Right forelimb (tissue), 1 donor: ENCODE data around the gene CFAP46.

Source experiments
- DNase-seq: peaks from one replicate; pipeline ENCODE4 v3.0.0-alpha.2; 2018

CFAP46 gene

DNA sequence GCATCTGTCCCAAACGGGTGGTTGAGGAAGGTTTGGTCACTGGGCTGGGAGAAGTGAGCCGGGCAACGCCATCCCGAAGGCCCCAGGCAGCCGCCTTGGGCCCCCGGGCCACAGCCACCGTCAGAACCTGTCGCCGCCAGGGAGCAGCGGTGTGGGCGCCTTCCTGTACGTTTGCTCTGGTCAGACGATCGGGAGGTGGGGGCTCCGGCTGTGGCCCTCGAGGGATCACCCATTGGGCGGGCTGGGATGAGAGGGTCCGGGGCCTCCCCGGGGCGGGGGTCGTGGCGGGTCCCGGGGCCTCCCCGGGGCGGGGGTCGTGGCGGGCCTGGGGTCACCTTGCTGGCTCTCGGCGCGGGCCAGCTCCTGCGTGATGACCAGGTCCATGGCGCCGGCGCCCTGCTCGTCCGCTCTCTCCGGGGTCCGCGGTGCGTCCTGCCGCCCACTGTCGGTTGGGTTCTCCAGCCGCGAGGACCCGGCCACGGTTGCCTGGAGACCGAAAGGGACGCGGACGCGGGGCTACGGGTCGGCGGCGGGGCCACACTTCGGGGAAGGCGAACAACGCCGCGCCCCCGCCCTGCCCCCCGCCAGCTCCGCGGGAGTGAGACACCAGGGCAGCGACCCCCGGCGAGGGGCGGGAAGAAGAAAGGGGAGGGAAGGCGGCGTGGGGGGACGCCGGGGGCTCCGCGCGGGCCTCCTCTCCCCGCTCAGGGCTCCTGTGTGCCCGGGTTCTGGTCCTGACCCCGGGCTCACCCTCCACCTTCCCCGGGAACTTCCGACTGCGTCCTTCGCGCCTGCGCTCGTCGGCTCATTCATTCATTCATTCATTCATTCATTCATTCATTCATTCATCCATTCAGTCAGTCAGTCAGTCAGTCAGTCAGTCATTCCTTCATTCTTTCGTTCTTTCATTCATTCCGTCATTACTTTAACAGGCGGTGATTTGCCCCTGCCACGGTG is at the start of gene CFAP46:
TSS of gene CFAP46 (minus strand) at position 470 of the 957 bp plus-strand sequence. CDS start at position 384, 86 bp downstream.
- DNase-seq: peak; percentile 89

DNA sequence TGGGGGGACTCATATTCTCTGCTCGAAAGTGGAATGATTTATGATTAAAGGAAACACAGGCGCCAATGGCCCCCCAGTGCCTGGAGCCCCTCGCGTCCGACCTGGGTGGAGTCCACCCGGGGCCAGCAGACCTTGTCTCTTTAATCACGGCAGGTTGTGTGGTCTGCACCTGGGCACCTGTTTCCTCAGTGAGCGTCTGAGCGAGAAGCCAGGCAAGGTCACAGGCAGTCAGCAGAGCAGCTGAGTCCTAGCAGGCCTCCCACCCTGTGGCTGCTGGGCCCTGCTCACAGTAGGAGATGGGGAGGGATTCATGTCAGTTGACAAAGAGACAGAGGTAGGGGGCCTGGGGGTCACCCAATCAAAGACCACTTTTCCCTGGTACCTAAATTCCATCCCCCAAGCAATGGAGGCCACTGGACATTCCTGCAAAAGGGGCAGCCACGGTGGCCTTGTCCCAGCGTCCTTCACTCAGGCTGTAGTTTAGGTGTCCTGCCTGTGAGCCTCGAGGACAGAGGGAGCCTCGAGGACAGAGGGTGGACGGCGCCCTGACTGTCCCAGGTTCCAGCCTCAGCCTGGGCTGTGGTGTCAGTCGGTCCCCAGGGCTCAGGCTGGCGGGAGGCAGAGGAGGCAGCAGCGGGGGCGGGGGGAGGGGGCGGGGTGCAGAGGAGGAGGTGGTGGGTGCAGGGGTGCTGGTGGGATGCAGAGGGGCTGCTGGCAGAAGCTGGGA is 49.5 kb upstream of the CFAP46 start:
- DNase-seq: no peak

DNA sequence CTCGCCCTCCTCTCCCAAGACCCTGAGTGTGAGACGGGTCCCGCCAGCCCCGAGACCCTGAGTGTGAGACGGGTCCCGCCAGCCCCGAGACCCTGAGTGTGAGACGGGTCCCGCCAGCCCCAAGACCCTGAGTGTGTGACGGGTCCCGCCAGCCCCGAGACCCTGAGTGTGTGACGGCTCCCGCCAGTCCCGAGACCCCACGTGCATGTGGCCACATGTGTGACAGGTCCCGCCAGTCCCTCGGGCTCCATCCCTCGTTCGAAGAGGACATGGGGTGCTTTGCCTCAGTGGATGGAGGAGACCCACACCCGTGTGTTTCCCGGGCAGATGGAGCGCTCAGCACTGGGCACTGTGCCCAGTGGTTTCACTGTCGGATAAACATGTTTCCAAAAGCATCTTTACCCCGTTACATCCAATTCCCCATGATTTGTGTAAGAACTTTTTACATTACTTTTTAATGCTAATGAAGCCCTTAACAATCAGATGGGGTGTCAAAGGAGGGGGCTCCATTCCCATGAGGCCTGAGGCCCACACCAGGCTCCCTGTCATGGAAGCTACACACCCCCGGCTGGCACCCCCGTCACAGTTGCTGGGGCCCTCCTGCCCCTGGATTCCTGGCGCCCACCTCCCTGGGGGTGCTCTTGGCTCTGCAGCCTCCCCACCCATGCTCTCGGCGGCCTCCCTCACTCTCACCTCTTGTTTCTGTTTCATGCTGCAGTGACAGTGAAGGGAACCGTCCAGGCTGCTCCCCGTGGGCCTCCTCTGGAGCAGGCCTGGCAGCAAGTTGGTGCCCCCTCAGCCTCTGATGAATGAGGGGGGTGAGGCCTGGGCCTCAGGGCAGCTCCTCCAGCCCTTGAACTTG is 48.5 kb upstream of the CFAP46 start:
- DNase-seq: no peak

DNA sequence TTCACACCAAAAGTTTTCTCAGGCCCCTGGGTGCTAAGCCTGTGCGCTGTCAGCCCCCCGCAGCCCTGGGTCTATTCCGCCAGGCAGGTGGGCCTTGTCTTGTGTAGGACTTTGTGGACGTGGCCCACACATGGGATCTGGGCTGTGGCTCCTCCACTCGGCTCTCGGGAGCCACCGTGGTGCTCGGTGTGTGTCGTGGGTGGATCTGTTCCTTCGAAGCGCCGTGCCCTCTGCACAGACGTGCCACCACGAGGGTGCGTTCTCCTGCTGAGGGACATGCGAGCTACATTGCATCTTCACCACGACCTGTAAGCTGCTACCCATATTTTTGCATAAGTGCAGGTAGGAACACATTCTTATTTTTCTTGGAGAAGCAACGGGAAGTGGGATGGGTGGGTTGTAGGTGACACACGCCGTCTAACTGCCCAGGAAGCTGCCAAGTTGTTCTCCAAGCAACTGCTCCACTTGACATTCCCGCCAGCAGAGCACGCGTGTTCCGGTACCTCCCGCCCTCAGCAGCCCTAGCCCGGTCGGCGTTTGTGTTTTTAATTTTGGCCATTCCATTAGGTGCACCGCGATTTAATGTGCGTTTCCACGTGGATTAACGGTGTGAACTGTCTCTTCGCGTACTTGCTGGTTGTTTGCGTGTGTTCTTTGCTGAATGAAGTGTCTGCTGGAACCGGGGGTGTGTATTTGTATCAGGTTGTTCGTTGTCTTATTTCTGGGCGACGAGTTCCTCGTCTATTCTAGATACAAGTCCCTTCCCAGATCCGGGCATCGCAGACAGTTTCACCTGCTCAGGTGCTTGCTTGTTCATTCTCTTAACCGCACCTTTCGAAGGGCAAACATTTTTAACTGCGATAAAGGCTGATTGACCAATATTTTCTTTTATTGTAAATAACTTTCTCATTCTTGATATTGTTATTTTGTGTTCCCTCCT is 47.4 kb upstream of the CFAP46 start:
- no peak for DNase-seq

DNA sequence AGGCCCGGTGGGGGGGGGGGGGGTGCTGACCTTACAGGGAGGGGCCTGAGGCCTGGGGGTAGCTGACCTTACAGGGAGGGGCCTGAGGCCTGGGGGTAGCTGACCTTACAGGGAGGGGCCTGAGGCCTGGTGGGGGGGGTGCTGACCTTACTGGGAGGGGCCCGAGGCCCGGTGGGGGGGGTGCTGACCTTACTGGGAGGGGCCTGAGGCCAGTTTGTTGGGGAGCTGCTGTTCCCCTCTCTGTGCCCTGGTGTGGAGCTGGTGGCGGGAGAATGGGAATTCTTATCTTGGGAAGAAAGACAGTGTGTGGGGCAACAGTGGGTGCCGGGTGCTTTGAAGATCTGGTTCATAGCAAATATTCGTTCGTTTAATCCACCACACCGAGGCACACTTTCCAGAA is 46.6 kb upstream of the CFAP46 start:
- no peak for DNase-seq

DNA sequence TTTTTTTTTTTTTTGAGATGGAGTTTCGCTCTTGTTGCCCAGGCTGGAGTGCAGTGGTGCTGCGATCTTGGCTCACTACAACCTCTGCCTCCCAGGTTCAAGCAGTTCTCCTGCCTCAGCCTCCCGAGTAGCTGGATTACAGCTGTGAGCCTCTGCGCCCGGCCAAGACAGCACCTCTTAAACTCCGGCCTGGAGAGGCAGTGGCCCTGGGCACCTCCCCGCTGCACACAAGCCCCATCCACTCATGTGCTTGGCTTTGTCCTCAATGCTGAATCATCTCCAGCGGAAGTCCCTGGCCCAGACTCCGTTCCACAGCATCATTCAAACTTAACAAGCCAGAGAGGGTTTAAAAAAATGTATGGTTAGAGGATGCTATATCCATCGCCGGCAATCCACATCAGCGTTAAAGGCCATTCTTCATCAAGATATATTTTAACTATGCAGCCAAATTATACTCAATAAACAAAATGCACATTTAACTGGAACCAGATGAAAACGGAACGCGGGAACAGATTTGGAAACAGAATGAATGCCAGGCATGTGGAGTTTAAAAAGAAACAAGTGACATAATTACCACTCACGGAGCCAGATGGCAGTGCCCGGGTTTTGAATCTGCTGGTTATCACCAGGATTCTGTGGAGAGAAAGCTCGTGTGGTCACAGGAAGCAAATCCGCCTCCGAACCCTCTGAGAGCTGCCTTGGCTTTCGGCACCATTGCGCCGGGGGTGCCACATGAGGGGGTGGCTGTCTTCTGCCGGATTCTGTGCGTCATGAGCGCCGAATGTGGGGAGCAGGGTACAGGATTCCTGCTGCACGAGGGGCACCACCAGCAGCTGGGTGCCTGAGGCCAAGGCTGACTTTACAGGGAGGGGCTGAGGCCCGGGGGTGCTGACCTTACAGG is 45.6 kb upstream of the CFAP46 start:
- peak; percentile 79 for DNase-seq

DNA sequence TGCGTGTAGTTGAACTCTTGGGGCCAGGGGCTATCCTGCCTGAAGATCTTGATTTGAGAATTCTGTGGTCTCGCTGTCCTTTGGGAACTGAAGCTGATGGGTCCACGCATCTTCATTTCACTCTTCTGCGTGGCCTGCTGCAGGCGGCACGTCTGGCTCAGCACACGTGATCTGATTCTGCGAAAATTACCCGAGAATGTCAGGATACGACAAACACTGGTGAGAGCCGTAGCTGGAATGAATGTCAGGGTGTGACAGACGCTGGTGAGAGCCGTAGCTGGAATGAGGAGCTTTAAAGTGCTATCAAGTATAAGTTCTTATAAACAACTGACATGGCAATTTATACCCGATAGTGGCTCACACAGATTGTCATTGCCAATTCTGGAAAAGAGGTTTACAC is 44.6 kb upstream of the CFAP46 start:
- no peak for DNase-seq

DNA sequence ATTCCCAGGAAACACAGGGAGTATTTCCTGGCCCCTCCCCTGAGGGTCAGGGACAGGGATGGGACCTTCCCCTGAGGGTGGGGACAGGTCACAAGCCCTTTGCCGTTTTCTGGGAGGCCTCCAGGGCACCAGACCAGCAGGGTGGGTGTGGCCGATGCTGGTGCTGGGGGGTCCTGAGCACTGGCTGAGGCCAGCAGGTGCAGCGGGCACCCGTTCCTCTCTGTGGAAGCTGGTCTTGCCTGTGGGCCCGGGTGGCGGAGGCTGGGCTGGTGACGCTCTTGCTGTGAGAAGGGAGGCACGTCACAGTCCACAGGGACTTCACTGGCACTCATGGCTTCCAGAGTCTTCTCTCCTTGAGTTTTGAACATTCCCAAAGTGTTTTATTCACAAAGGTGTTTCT is 44.2 kb upstream of the CFAP46 start:
- DNase-seq: no peak

DNA sequence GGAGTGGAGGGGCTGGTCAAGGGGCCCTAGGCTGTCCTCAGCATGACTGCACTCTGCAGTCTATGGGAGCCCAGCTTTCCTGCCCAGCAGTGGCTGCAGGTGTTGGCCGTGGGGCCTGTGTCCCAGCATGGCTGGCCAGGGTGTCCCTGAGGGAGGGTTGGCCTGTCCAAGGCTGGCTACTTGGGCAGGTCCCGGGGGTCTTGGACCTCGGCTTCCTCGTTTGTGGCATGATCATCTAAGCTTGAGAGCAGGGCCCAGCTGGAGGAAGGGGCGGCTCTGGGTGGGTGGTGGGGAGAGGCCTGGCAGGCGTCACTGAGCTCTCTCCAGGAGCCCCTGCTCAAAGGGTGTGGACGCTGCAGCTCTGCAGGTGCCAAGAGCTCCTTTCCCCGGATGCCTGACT is 43.7 kb upstream of the CFAP46 start:
- no peak for DNase-seq

DNA sequence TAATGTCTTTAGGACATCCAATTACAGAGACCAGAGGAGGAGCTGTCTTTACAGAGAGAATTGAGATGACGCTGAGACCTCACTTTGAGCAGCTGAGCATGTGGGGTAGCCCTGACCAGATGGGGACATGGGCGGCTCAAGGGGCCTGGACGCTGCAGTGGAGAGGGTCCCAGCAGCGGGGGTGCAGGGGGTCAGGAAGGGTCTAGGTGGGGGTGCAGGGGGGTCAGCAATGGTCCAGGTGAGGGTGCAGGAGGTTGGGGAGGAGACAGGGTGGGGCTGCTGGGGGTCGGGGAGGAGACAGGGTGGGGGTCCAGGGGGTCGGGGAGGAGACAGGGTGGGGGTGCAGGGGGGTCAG is 43.2 kb upstream of the CFAP46 start:
- DNase-seq: no peak

DNA sequence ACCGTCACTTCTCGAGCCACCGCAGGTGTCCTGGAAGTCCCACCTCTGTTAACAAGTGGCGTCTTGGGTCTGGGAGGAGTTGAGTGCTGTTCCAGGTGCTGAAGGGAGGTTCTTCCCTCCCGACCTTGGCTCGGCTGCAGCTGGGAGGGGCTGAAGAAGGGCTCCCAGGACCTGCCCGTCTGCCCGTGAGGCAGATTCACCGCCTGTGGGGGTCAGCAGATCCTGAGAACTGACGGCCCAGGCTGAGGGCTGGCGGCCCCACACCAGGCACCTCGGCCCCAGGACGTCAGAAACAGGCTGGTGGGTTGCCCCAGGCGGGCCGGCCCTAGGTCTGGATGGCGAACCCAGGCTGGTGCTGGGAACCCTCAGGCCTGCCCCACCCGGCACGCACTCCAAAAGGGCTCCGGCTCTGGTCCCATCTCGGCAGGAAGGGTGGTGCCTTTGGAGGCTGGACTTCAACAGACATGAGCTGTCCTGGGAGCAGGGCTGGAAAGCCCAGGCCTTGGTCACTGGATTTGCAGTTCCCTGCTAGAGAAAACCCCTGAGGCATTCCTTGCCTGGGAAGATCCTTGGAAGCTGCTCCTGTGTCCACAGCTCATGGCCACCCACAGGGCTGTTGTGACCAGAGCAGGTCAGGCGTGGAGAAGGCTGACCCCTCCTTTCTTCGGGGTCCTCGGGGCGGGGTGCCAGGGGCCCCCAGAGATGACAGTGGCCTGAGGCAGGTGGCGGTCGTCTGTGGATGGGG is 42.6 kb upstream of the CFAP46 start:
- no peak for DNase-seq

DNA sequence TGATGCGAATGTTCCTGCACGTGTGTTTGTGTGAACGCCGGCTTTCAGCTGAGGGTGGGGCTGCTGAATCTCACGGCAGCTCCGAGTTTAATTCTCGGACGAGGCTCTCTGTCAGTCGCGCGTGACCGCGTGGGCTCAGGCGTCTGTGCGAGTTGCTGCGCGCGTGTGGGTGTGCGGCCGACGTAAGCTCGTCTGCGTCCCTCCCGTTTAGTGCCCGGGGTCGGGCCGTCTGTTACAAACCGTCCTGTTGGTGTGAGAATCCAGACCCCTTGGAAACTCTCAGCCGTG is 41.6 kb upstream of the CFAP46 start:
- no peak for DNase-seq

DNA sequence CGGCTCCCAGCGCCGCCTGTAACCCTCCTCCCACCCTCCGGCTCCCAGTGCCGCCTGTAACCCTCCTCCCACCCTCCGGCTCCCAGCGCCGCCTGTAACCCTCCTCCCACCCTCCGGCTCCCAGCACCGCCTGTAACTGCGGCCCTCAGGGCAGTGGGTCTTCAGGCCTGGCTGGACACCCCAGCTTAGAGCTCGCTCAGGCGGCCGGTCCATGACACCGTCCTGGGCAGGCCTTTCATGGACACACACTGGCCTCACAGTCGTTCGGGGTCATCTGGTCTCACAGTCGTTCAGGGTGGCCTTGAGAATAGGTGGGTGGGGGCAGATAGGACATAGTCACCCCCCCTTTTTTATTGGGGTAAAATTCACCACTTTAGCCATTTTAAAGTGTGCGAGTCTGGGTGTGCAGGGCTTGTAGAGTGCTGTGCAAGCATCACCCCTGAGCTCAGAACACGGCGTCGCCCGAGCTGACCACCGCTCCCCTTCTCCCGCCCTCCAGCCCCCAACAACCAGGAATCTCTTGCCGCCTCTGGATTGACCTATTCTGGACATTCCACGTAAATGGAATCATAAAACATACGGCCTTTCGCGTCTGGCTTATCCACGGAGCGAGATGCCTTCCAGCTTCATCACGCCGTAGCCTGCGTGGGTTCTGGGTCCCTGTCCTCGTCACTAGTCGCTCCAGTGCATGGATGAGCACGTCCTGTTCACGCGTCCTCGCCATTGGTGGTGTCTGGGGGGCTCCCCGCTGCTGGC is 41.1 kb upstream of the CFAP46 start:
- DNase-seq: no peak

DNA sequence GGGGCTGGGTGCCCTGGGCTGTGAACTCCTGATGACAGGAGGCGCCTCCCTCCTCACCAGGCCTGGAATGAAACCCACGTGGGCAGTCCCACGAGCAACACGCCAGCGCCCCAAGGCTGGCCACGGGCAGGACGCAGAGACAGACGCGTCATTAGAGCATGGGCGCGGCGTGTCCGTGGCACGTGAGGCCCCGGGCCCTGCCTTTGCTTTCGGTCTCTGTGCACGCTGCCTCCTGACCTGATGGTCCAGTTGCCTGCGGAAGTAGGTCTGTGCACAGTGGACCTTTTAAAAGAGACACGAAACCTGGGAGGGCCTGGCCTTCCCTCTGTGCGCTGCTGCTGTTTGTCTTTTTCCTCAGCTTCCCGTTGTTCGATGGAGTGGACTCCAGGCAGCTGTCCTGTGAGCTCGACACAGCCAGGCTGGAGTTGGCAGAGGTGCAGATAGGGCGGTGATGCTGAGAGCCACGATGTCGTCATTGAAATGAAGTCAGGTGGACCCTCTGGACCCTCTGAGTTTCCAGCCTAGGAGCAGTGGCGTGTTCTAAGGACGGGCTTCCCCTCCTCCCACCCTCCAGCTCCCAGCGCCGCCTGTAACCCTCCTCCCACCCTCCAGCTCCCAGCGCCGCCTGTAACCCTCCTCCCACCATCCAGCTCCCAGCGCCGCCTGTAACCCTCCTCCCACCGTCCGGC is 40.1 kb upstream of the CFAP46 start:
- DNase-seq: peak; percentile 72

DNA sequence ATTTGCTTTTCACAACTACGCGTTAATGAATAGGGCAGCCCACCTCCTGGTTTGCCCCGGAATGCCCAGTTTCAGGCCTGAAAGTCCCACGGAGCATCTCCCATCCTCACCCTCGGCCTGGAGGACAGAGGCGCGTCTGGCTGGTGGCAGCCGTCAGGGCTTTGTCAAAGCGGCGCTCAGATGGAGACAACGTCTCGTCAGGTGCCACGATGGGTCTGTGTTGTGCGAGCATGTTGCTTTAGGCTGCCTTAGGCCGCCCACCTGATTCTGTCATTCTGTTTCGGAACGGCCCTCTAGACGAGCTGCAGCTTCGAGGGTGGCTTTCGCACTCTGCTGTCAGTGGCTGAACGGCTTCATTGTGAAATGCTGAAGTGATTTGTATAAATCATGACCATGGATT is 39.4 kb upstream of the CFAP46 start:
- no peak for DNase-seq

DNA sequence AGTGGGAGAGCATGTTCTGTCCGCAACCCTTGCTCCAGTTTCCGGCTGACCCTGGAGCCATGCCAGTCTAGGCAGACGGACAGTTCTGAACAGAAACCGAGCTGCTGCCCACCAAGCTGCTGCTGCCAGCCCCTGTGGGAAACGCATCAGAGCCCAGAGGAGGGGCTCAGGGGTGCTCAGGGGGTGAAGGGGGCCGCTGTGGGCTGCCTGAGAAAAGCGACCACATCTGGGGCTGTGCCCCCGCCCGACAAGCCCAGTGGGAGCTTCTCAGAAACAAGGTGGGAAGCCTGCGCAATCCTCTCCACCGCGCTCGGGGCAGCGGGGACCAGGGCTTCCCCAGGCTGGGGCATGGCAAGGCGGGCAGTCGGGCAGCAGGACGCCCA is 38.8 kb upstream of the CFAP46 start:
- no peak for DNase-seq

DNA sequence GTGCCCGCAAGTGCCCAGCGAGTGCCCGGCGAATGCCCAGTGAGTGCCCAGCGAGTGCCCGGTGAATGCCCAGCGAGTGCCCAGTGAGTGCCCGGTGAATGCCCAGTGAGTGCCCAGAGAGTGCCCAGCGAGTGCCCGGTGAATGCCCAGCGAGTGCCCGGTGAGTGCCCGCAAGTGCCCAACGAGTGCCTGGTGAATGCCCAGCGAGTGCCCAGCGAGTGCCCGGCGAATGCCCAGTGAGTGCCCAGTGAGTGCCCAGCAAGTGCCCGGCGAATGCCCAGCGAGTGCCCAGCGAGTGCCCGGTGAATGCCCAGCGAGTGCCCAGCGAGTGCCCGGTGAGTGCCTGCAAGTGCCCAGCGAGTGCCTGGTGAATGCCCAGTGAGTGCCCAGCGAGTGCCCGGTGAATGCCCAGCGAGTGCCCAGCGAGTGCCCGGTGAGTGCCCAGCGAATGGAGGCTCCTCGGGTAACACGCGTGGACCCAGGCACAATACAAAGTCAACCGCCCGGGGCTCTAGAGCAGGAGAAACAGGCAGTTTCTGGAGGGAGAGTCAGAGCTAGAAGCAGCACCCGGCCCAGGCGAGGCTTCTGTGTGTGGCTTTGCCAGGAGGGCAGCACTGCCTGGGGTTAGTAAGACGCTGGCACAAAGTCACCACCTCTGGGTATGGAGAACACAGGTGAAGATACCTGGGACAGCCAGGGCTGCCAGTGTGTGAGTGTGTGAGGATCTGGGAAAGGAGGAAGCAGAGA is 38.2 kb upstream of the CFAP46 start:
- DNase-seq: no peak
